ENCODE results near the gene HAUS7.

Gene HAUS7

GRCh38 chrX:153445106-153445855 is 25.1 kb downstream of the HAUS7 start:
- DNase-seq (ENCODE audit: low read depth) = no peak
- H3K4me3 ChIP-seq (ENCODE audit: control insufficient read depth, low read depth, low read length) = no peak overlapping the region
- TF ChIP-seq CTCF (conservative IDR thresholded peaks at IDR 0.05; ENCODE audit: control insufficient read depth, insufficient read depth, low read depth, low read length) = no peak

GRCh38 chrX:153444333-153445011 is 25.9 kb downstream of the HAUS7 start:
- no peak for TF ChIP-seq CTCF (conservative IDR thresholded peaks at IDR 0.05; ENCODE audit: control insufficient read depth, insufficient read depth, low read depth, low read length)
- no peak for DNase-seq (ENCODE audit: low read depth)
- no peak overlapping the region for H3K4me3 ChIP-seq (ENCODE audit: control insufficient read depth, low read depth, low read length)

GRCh38 chrX:153443476-153444332 is 26.7 kb downstream of the HAUS7 start:
- H3K4me3 ChIP-seq (ENCODE audit: control insufficient read depth, low read depth, low read length) = no peak overlapping the region
- no peak for DNase-seq (ENCODE audit: low read depth)
- TF ChIP-seq CTCF (conservative IDR thresholded peaks at IDR 0.05; ENCODE audit: control insufficient read depth, insufficient read depth, low read depth, low read length) = no peak

GRCh38 chrX:153442463-153442862 is 27.9 kb downstream of the HAUS7 start:
- TF ChIP-seq CTCF (conservative IDR thresholded peaks at IDR 0.05; ENCODE audit: control insufficient read depth, insufficient read depth, low read depth, low read length) = no peak
- DNase-seq (ENCODE audit: low read depth) = no peak
- no peak overlapping the region for H3K4me3 ChIP-seq (ENCODE audit: control insufficient read depth, low read depth, low read length)

- no peak for DNase-seq (ENCODE audit: low read depth)
- TF ChIP-seq CTCF (conservative IDR thresholded peaks at IDR 0.05; ENCODE audit: control insufficient read depth, insufficient read depth, low read depth, low read length) = no peak
- H3K4me3 ChIP-seq (ENCODE audit: control insufficient read depth, low read depth, low read length) = no peak overlapping the region
These were observed 28.4 kb downstream of the HAUS7 start for GRCh38 chrX:153441981-153442380.

GRCh38 chrX:153441296-153441695 is 29.1 kb downstream of the HAUS7 start:
- H3K4me3 ChIP-seq (ENCODE audit: control insufficient read depth, low read depth, low read length) = no peak overlapping the region
- no peak for TF ChIP-seq CTCF (conservative IDR thresholded peaks at IDR 0.05; ENCODE audit: control insufficient read depth, insufficient read depth, low read depth, low read length)
- DNase-seq (ENCODE audit: low read depth) = no peak
